HUES6 (cell line): ENCODE measurements around the gene CROCC.
"Not testable (repeated sequence)": the region's sequence is repeated elsewhere in the genome, so short reads cannot be mapped to it uniquely, and the experiment has no call there.

Experiments used
- H3K27ac ChIP-seq: 2 replicates; pipeline ENCODE4 v1.7.0; 2013; ENCODE audit warnings: low read depth, mild to moderate bottlenecking, low read length, inconsistent platforms
- H3K27me3 ChIP-seq: 2 replicates; pipeline ENCODE4 v1.6.1; 2013; ENCODE audit warnings: low read length; ENCODE audit not compliant: control insufficient read depth, insufficient read depth
- H3K36me3 ChIP-seq: 2 replicates; pipeline ENCODE4 v1.6.1; 2013; ENCODE audit warnings: low read length; ENCODE audit not compliant: control insufficient read depth, insufficient read depth
- H3K4me1 ChIP-seq: 2 replicates; pipeline ENCODE4 v1.6.1; 2013; ENCODE audit warnings: low read length; ENCODE audit not compliant: control insufficient read depth, insufficient read depth
- H3K4me3 ChIP-seq: 2 replicates; pipeline ENCODE4 v1.5.1; 2013; ENCODE audit warnings: low read depth, low read length
- H3K9ac ChIP-seq: one replicate; pipeline ENCODE4 v1.6.1; 2013; ENCODE audit warnings: mild to moderate bottlenecking, low read length
- H3K9me3 ChIP-seq: 2 replicates; pipeline ENCODE4 v1.6.1; 2013; ENCODE audit warnings: low read depth, low read length; ENCODE audit not compliant: control insufficient read depth, insufficient read depth

The CROCC gene

DNA sequence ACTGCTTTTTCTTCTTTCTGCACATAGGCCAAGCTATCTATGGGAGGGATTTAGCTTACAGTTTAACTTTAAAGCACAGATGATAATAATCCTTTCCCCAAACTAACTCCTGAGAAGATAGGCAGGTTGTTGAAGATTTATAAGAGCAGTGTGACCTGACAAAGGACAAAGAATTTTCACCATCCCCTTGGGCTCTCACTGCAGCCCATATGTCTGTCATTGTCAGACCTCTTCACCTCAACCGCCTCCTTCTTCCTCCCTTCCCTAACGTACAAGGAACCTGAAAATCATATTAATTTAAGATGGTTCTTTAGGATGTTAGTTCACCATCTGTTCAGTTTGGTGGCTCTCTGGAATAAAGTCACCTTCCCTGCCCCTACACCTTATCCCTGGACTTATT, 21.0 kb upstream of the CROCC start:
- H3K27me3 ChIP-seq: no peaks in the 10 kb centered on the region
- H3K9me3 ChIP-seq: no peaks in the 10 kb centered on the region
- peaks cover 21% of the 10 kb centered on the region for H3K4me1 ChIP-seq
- no peak overlapping the region for H3K27ac ChIP-seq
- H3K4me3 ChIP-seq: no peak overlapping the region
- H3K36me3 ChIP-seq: no peaks in the 10 kb centered on the region
- no peak overlapping the region for H3K9ac ChIP-seq

DNA sequence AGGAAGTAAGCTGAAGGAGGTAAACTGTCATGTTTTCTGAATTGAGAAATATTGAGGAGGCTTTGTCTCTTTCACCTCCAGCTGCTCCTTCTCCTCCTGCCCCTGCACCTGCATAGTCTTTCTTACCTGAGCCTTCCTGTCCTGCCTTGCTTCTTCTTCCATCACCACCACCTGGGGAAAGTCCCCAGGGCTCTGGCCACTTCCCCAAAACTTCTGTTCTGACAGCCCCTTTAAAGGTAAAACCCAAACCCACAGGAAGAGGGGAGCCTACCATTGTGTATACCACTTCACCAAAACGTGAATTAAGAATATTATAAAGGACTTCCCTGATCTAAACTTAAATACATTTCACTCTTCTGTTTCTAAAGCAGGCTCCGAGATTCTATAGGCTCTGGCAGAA, 20.4 kb upstream of the CROCC start:
- H3K27ac ChIP-seq, H3K36me3 ChIP-seq, H3K4me3 ChIP-seq, H3K9me3 ChIP-seq, H3K9ac ChIP-seq, H3K27me3 ChIP-seq: not testable (repeated sequence)
- peaks cover 21% of the 10 kb centered on the region for H3K4me1 ChIP-seq

DNA sequence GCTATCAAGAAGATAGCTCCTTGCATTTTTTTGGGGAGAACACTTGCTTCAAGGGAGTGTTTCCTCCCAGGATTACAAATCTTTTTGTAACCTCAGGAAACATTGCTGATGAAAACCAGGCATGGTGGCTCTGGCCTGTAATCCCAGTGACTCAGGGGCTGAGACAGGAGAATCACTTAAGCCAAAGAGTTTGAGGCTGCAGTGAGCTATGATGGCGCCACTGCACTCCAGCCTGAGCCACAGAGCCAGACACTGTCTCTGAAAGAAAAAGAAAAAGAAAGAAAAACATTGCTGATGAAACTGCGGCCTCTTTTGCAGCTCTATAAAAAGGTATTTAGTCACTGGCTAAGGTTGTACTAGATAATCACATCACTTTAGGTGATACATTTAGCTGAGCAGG, 18.7 kb upstream of the CROCC start:
- peaks cover 15% of the 10 kb centered on the region for H3K4me1 ChIP-seq
- H3K9me3 ChIP-seq: no peaks in the 10 kb centered on the region; the same call in 1 of the 2 replicates
- no peak overlapping the region for H3K9ac ChIP-seq
- peak overlapping the region; percentile 51; the same call in 1 of the 2 replicates for H3K4me3 ChIP-seq
- no peaks in the 10 kb centered on the region for H3K36me3 ChIP-seq
- peak overlapping the region; percentile 98; the same call in 1 of the 2 replicates for H3K27ac ChIP-seq
- no peaks in the 10 kb centered on the region for H3K27me3 ChIP-seq

DNA sequence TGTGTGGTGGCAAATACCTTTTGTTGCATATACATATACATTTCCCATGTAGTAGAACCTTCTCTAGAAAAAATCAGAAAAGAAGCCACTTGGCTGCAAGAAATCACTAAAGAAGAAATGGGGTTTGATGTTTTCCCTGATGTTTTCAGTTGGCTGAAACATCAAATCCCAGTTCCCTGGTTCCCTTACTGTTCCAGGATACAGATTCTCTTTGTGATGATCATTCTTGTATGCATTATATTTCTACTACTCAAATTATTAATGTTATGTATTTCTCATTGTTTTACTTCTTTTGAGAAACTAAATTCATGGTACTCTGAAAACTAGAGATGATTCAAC, 18.3 kb upstream of the CROCC start:
- Histone ChIP-seq H3K27ac (peak overlapping the region; percentile 98; the same call in 1 of the 2 replicates), H3K4me3 (peak overlapping the region; percentile 51), H3K27me3 (no peaks in the 10 kb centered on the region), H3K4me1 (peaks cover 15% of the 10 kb centered on the region), H3K36me3 (no peaks in the 10 kb centered on the region), H3K9ac (peak overlapping the region; percentile 82), H3K9me3 (no peaks in the 10 kb centered on the region; the same call in 1 of the 2 replicates)

DNA sequence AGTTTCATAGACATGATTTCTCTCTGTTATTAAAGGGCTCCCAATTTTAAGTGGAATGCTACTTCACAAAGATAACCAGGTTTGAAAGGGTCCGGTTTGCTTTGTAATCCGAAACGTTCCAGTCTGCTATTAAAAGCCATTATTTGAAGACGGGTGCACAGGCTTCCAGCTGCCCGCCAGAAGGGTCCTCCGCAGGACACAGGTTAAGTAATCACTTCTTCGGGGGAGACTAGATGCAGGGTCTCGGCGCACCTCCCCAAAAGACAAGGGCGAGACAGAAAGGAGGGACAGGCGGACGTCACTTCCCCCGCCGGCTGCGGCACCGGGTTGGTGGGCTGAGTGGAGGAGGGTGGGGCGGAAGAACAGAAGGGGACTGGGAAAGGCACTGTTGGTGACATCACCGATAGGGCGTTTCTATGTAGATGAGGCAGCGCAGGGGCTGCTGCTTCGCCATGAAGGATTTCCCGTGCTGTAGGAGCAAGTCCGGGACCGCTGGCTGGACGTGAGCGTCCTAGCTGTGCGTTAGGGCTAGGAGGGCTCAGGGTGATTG, 17.1 kb upstream of the CROCC start:
- Histone ChIP-seq H3K9me3 (no peaks in the 10 kb centered on the region; the same call in 1 of the 2 replicates), H3K4me3 (peak overlapping the region; percentile 51), H3K27me3 (no peaks in the 10 kb centered on the region), H3K27ac (peak overlapping the region; percentile 98), H3K9ac (peak overlapping the region; percentile 82), H3K36me3 (no peaks in the 10 kb centered on the region), H3K4me1 (peaks cover 15% of the 10 kb centered on the region)

DNA sequence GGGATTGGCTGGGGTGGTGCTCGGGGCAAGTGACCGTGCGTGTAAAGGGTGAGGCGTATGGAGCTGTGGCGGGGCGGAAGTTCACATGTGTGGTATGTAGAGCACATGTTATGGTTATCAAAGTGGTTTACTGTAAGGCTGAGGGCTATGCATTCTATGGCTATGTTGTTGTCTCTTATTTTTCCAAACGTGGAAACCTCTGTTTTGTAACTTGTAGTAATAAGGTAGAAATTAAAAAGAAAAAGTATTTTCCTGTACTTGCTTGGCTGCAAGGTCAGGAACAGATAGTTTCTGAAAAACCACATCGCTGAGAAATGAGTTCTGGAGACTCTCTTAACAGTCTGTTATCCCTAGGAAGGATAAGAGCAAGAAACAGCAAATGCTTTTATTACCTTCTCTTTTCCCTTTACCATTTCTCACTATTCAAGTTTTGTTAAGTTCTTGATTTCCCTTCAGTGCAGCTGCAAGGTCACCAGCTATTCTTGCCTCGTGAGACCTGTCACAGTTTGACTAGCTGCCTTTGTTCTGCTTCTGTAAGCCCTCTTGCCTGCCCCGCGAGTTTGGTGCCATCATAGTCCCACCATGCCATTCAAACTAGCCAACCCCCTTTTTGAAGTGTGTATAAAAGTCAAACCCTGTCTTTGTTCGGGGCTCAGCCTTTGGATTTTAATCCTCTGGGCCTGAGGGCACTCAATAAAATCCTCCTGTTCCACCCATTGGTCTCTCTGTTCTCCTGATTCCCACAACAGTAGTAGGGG, 16.4 kb upstream of the CROCC start:
- no peaks in the 10 kb centered on the region for H3K27me3 ChIP-seq
- peak overlapping the region; percentile 98 for H3K27ac ChIP-seq
- H3K9ac ChIP-seq: peak overlapping the region; percentile 82
- peaks cover 15% of the 10 kb centered on the region for H3K4me1 ChIP-seq
- H3K36me3 ChIP-seq: no peaks in the 10 kb centered on the region
- H3K9me3 ChIP-seq: no peaks in the 10 kb centered on the region; the same call in 1 of the 2 replicates
- H3K4me3 ChIP-seq: peak overlapping the region; percentile 51

GRCh38 chr1:16905868-16906702, 15.6 kb upstream of the CROCC start:
- H3K36me3 ChIP-seq: no peaks in the 10 kb centered on the region
- H3K27ac ChIP-seq: no peak overlapping the region
- H3K27me3 ChIP-seq: no peaks in the 10 kb centered on the region
- H3K4me3 ChIP-seq: peak overlapping the region; percentile 17; the same call in 1 of the 2 replicates
- no peak overlapping the region for H3K9ac ChIP-seq
- peaks cover 11% of the 10 kb centered on the region for H3K4me1 ChIP-seq
- H3K9me3 ChIP-seq: no peaks in the 10 kb centered on the region; the same call in 1 of the 2 replicates

DNA sequence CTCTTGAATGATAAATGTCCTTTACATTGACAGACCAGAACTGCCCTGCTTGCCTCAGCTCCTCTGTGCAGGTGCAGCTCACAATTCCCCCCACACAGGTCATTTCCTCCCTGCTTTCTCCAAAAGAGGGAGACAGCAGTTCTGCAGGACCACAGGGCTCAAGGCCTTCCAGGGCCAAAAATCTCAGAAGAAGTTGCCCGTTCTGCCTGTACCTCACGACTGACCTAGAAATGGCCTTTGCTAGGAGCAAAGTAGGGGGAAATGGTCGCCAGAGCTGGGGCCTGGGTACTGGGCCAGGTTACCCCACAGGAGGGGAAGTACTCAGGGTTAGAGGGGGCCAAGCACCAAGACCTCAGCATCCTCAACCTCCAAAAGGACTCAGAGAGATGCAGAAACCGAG, 14.9 kb upstream of the CROCC start:
- H3K4me3 ChIP-seq: no peak overlapping the region
- H3K9ac ChIP-seq: no peak overlapping the region
- no peaks in the 10 kb centered on the region for H3K27me3 ChIP-seq
- H3K27ac ChIP-seq: no peak overlapping the region
- H3K36me3 ChIP-seq: no peaks in the 10 kb centered on the region
- H3K9me3 ChIP-seq: no peaks in the 10 kb centered on the region; the same call in 1 of the 2 replicates
- H3K4me1 ChIP-seq: peaks cover 11% of the 10 kb centered on the region

DNA sequence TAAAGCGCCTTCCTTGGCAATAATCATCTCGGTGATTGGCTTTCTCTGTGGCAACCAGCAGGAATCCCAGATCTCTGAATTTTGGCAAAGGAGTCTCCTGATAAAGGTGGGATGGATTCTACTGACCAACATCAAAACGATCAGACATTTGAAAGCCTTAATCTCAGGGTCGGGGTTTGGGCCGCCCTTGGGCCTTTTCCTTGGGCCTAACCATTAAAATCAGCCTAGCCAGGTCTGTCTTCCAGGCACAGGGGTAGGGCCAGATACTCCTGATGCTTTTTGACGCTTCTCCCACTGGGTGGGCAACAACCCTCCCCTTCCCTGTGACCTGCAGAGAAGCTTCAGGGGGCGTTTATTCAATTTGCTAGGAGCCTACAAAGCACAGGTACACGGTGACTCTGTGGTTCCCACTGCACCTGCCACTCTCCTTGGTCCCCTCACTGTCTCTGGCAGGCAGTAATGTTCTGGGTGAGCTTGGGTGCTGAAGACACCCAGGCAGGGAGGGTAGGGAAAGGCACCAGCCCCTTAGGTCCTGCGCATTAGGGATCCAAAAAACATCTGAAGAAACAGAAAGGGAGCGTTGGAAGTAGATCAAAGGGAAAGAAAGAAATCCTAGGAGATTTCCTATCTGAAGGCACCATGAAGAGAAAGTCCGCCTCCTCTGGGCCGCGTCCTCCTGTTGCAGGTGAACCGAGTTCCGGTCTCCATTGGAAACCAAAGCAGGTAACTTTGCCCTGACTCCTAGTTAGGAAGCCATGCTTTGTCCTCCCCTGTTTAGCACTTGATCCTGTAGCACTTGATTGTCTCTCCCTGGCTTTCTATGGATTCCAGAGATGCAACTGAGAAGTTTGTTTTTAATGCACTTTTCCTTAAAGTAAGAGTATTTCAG, 13.6 kb upstream of the CROCC start:
- Histone ChIP-seq H3K27ac (no peak overlapping the region), H3K27me3 (no peaks in the 10 kb centered on the region), H3K9me3 (no peaks in the 10 kb centered on the region; the same call in 1 of the 2 replicates), H3K36me3 (no peaks in the 10 kb centered on the region), H3K9ac (no peak overlapping the region), H3K4me3 (no peak overlapping the region), H3K4me1 (peaks cover 7% of the 10 kb centered on the region)

DNA sequence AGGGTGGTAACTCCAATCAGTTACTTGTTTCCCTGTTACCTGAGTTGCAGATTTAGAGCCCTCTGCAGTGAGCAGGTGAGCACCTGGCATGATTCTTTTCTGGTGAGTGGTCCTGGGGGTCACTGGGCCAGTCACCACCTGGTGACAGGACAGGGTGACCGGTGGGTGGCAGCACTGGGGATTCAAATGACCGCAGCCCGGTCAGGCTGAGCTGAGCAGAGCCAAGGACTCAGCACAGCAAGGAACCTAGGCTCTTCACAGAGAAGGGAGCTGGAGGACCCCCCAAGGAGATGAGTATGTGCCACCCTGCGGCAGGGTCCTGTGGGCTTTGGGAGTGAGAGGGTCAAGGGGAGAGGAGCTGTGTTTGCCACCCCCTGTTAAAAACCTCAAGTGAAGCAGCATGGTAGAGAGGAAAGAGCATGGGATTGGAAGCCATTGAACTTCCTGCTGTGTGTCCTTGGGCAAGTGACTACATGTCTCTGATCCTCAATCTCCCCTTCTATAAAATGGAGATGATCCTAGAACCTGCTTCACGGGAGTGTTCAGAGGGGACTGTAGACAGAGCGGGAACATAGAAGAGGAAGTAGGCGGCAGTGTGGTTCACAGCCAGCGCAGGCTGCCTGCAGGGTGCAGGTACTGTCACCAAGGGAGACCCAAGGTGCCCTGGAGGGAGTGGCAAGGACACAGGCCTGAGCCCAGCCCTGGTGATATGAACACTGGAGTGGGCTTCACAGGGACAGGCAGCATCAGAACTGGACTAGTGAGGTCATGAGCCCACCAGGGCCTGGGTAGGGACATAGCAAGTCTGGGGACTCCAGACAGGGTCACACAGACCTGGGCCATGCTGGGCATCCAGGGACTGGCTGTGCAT, 9.6 kb upstream of the CROCC start:
- H3K9ac ChIP-seq, H3K4me3 ChIP-seq, H3K9me3 ChIP-seq, H3K27ac ChIP-seq, H3K4me1 ChIP-seq, H3K27me3 ChIP-seq, H3K36me3 ChIP-seq: not testable (repeated sequence)
